Keratinocyte (primary cell): ENCODE data around the gene CGB5. TPM values are rescaled to one million over a fixed set of nuclear protein-coding genes. Genes with fewer than 3 reads are reported as not detected.
A peak's percentile ranks its signal among the peaks of the same experiment; 100 is the strongest.

Experiments
- DNase-seq: peaks from one replicate; pipeline ENCODE4 v3.0.0-alpha.2; 2011; ENCODE audit warnings: low read depth, missing footprints, low spot score
- FAIRE-seq: peaks from 2 replicates; lab custom pipeline; 2011; peaks lifted over from hg19 to GRCh38; lab: Jason Lieb, UNC
- H2AFZ ChIP-seq: 2 replicates; pipeline ENCODE4 v1.6.0; 2012; ENCODE audit warnings: low read length, control low read depth, inconsistent platforms; ENCODE audit not compliant: control insufficient read depth
- H3K27ac ChIP-seq: 2 replicates; pipeline ENCODE4 v1.5.1; 2011; ENCODE audit warnings: low read length; ENCODE audit not compliant: control insufficient read depth, insufficient read depth
- H3K27me3 ChIP-seq: 3 replicates; pipeline ENCODE4 v1.6.0; 2011; ENCODE audit warnings: low read length; ENCODE audit not compliant: control insufficient read depth, insufficient read depth; ENCODE audit errors: extremely low read depth
- H3K36me3 ChIP-seq, 2 experiments: 2 replicates in 1 of 2; 3 replicates in 1 of 2; pipeline ENCODE4 v1.5.1; 2011; ENCODE audit warnings: low read length in 2 of 2, mild to moderate bottlenecking in 1 of 2; ENCODE audit not compliant: control insufficient read depth in 2 of 2, insufficient read depth in 2 of 2; ENCODE audit errors: extremely low read depth in 1 of 2
- H3K4me1 ChIP-seq: 3 replicates; pipeline ENCODE4 v1.5.1; 2011; ENCODE audit warnings: low read length; ENCODE audit not compliant: control insufficient read depth, insufficient read depth; ENCODE audit errors: extremely low read depth
- H3K4me2 ChIP-seq: 3 replicates; pipeline ENCODE4 v1.6.0; 2011; ENCODE audit warnings: low read depth, low read length; ENCODE audit not compliant: control insufficient read depth, insufficient read depth; ENCODE audit errors: extremely low read depth
- H3K4me3 ChIP-seq, 3 experiments: fragments of 200-600 bp in 1 of 3; sonication (generic) in 1 of 3; 2 replicates in 2 of 3; 3 replicates in 1 of 3; pipeline ENCODE4 v1.5.1; 2011 to 2016; ENCODE audit warnings: low read length in 3 of 3, mild to moderate bottlenecking in 3 of 3, control low read depth in 2 of 3, inconsistent platforms in 1 of 3, low read depth in 1 of 3, mixed read lengths in 1 of 3, mixed run types in 1 of 3, moderate library complexity in 1 of 3; ENCODE audit not compliant: control insufficient read depth in 2 of 3, insufficient read depth in 2 of 3; ENCODE audit errors: extremely low read depth in 1 of 3
- H3K79me2 ChIP-seq: 2 replicates; pipeline ENCODE4 v1.6.0; 2012; ENCODE audit warnings: low read length; ENCODE audit not compliant: control insufficient read depth, insufficient read depth
- H3K9ac ChIP-seq: 3 replicates; pipeline ENCODE4 v1.6.0; 2011; ENCODE audit warnings: low read length; ENCODE audit not compliant: control insufficient read depth, insufficient read depth; ENCODE audit errors: extremely low read depth
- H3K9me1 ChIP-seq: 3 replicates; pipeline ENCODE4 v1.6.0; 2011; ENCODE audit warnings: low read length; ENCODE audit not compliant: control insufficient read depth, insufficient read depth; ENCODE audit errors: extremely low read depth
- H3K9me3 ChIP-seq: 2 replicates; pipeline ENCODE4 v1.5.1; 2012; ENCODE audit warnings: low read depth, low read length; ENCODE audit not compliant: control insufficient read depth
- H4K20me1 ChIP-seq: 3 replicates; pipeline ENCODE4 v1.6.0; 2011; ENCODE audit warnings: low read length; ENCODE audit not compliant: control insufficient read depth, insufficient read depth; ENCODE audit errors: extremely low read depth
- EZH2 ChIP-seq: IDR thresholded peaks from one replicate; pipeline ENCODE4 v1.6.1; 2012; ENCODE audit warnings: inconsistent platforms, mild to moderate bottlenecking, low read length, moderate library complexity
- dilution Hi-C: fragments of 300-500 bp; cut with MboI; formaldehyde crosslinking; loops from one replicate; pipeline ENCODE4 v1.7.0; 2020; ENCODE audit warnings: low sequenced_read_pairs; ENCODE audit not compliant: extremely low pct_ligation_motif_present
- polyA plus RNA-seq, 5 experiments: library from polyadenylated mRNA; depleted of rRNA in 3 of 5; stranded (reverse) in 3 of 5; stranded (forward) in 1 of 5; unstranded in 1 of 5; fragments of >200 nt; gene quantifications; 1 replicate in 1 of 5; 2 replicates in 3 of 5; 3 replicates in 1 of 5; pipeline versions ENCODE4 v1.2.1 to v1.2.3, GENCODE V29; 2011 to 2012; ENCODE audit warnings: missing spikeins in 2 of 5, low read depth in 1 of 5, low replicate concordance in 1 of 5
- TF ChIP-seq, protein P1 (sequence below), 3 experiments: IDR thresholded peaks in 1 of 3; conservative IDR thresholded peaks in 1 of 3; optimal IDR thresholded peaks in 1 of 3; 2 replicates in 2 of 3; 3 replicates in 1 of 3; pipeline versions ENCODE3 to v1.5.1; 2011; ENCODE audit warnings: low read length in 3 of 3, mild to moderate bottlenecking in 3 of 3, moderate library complexity in 2 of 3, control low read depth in 1 of 3, inconsistent platforms in 1 of 3; ENCODE audit not compliant: insufficient read depth in 2 of 3; ENCODE audit errors: extremely low read depth in 1 of 3

CGB5 gene
- polyA plus RNA-seq, 1 donor (not counting 4 experiments of a cell fraction or from before 2014, with no cell fraction given): 0.21 TPM

DNA sequence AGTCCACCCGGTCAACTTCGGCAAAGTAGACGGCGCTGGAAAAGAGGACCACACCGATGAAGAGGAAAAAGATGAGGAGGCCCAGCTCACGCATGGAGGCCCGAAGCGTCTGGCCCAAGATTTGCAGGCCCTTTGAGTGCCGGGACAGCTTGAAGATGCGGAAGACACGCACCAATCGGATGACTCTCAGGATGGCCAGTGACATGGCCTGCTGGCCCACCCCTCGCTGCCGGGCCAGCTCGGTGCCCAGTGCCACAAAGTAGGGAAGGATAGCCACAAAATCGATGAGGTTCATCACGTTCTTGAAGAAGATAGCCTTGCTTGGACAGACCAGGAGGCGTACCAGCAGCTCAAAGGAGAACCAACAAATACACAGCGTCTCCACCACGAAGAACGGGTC lies 26.8 kb downstream of the CGB5 start:
- Histone ChIP-seq H3K36me3 (no peaks in the 10 kb centered on the region), H3K9me1 (no peaks in the 10 kb centered on the region), H3K27me3 (peaks cover 56% of the 10 kb centered on the region), H2AFZ (no peak overlapping the region), H3K79me2 (no peaks in the 10 kb centered on the region), H3K9me3 (no peaks in the 10 kb centered on the region), H4K20me1 (no peaks in the 10 kb centered on the region), H3K4me2 (no peak overlapping the region), H3K27ac (no peak overlapping the region), H3K9ac (no peak overlapping the region), H3K4me1 (peaks cover 5% of the 10 kb centered on the region), H3K4me3 (no peak overlapping the region)
- TF ChIP-seq, protein P1, sequence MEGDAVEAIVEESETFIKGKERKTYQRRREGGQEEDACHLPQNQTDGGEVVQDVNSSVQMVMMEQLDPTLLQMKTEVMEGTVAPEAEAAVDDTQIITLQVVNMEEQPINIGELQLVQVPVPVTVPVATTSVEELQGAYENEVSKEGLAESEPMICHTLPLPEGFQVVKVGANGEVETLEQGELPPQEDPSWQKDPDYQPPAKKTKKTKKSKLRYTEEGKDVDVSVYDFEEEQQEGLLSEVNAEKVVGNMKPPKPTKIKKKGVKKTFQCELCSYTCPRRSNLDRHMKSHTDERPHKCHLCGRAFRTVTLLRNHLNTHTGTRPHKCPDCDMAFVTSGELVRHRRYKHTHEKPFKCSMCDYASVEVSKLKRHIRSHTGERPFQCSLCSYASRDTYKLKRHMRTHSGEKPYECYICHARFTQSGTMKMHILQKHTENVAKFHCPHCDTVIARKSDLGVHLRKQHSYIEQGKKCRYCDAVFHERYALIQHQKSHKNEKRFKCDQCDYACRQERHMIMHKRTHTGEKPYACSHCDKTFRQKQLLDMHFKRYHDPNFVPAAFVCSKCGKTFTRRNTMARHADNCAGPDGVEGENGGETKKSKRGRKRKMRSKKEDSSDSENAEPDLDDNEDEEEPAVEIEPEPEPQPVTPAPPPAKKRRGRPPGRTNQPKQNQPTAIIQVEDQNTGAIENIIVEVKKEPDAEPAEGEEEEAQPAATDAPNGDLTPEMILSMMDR (optimal IDR thresholded peaks at IDR 0.05 in 1 of 3, IDR thresholded peaks at IDR 0.05 in 1 of 3, conservative IDR thresholded peaks at IDR 0.05 in 1 of 3; ENCODE audit: extremely low read depth in 1 of 3, insufficient read depth in 2 of 3, low read length in 3 of 3): no peak
- no peak for TF ChIP-seq EZH2
- DNase-seq (no peak), FAIRE-seq (no peak)
- dilution Hi-C loops: no loop called here

GRCh38 chr19:49071860-49072547 lies 28.4 kb downstream of the CGB5 start:
- FAIRE-seq (no peak), DNase-seq (no peak)
- Histone ChIP-seq H3K27me3 (peaks cover 49% of the 10 kb centered on the region), H3K4me2 (no peak overlapping the region), H3K9me3 (no peaks in the 10 kb centered on the region), H2AFZ (no peak overlapping the region), H3K79me2 (no peaks in the 10 kb centered on the region), H3K4me3 (no peak overlapping the region), H3K36me3 (no peaks in the 10 kb centered on the region), H3K9me1 (no peaks in the 10 kb centered on the region), H3K9ac (no peak overlapping the region), H3K27ac (no peak overlapping the region), H4K20me1 (no peaks in the 10 kb centered on the region), H3K4me1 (peaks cover 4% of the 10 kb centered on the region)
- TF ChIP-seq, protein P1 (optimal IDR thresholded peaks at IDR 0.05 in 1 of 3, IDR thresholded peaks at IDR 0.05 in 1 of 3, conservative IDR thresholded peaks at IDR 0.05 in 1 of 3; ENCODE audit: extremely low read depth in 1 of 3, insufficient read depth in 2 of 3, low read length in 3 of 3): no peak
- TF ChIP-seq EZH2: peak; percentile 77
- dilution Hi-C loops: no loop called here
